GM12878 (cell line): ENCODE data around the gene OLR1. TPM values are rescaled to one million over a fixed set of nuclear protein-coding genes. Genes with fewer than 3 reads are reported as not detected.

Experiments used
- ATAC-seq: fragments of 200-7000 bp; cut with Tn5 transposase; 3 replicates; pipeline ENCODE4 v1.9.1; 2020; ENCODE audit warnings: mild to moderate bottlenecking, moderate library complexity
- BruUV-seq: library from RNA; stranded (reverse); fragments of 400-500 nt; replicated peaks from 2 replicates; lab custom pipeline; 2021; lab: Mats Ljungman, UMichigan
- CTCF ChIA-PET: fragments of 300-600 bp; sonication (Branson Sonifier 250); formaldehyde crosslinking; extraction: SDS; loops from one replicate; lab custom pipeline; 2021; ENCODE audit warnings: inconsistent platforms; lab: Yijun Ruan, JAX
- POLR2A ChIA-PET: fragments of 350-600 bp; formaldehyde crosslinking; extraction: SDS; loops from one replicate; lab custom pipeline; 2021; ENCODE audit warnings: inconsistent platforms; lab: Charles Lee
- RAD21 ChIA-PET: fragments of 300-600 bp; sonication (Branson Sonifier 250); formaldehyde crosslinking; loops from one replicate; lab custom pipeline; 2023; ENCODE audit warnings: antibody characterized with exemption; ENCODE audit not compliant: unreplicated experiment; lab: Charles Lee
- SMC1A ChIA-PET: fragments of 300-600 bp; sonication (Branson Sonifier 250); formaldehyde crosslinking; loops from one replicate; lab custom pipeline; 2023; ENCODE audit not compliant: unreplicated experiment, uncharacterized antibody; lab: Charles Lee
- DNase-seq: peaks from one replicate; pipeline ENCODE4 v3.0.0-alpha.2; 2011; ENCODE audit warnings: low read depth, low spot score
- FAIRE-seq: peaks from 3 replicates; lab custom pipeline; 2011; peaks lifted over from hg19 to GRCh38; lab: Jason Lieb, UNC
- H2AFZ ChIP-seq: 2 replicates; pipeline ENCODE4 v1.6.0; 2011; ENCODE audit warnings: low read depth, low read length, control low read depth; ENCODE audit not compliant: control insufficient read depth
- H3K27ac ChIP-seq: 2 replicates; pipeline ENCODE4 v1.5.1; 2011; ENCODE audit warnings: control low read depth; ENCODE audit not compliant: control insufficient read depth, insufficient read depth
- H3K27me3 ChIP-seq, 2 experiments: replicated peaks in 1 of 2; 2 replicates each; pipeline versions ENCODE4 v1.6.0 to v1.6.1; 2011; ENCODE audit warnings: low read length in 1 of 2; ENCODE audit not compliant: control insufficient read depth in 2 of 2, insufficient read depth in 2 of 2
- H3K36me3 ChIP-seq, 2 experiments: 2 replicates each; pipeline ENCODE4 v1.5.1; 2011; ENCODE audit warnings: low read length in 1 of 2; ENCODE audit not compliant: control insufficient read depth in 2 of 2, insufficient read depth in 2 of 2
- H3K4me1 ChIP-seq: 2 replicates; pipeline ENCODE4 v1.6.1; 2011; ENCODE audit warnings: mild to moderate bottlenecking, low read length, moderate library complexity, mixed read lengths; ENCODE audit not compliant: control insufficient read depth, insufficient read depth
- H3K4me2 ChIP-seq: 2 replicates; pipeline ENCODE4 v1.6.0; 2011; ENCODE audit warnings: control low read depth; ENCODE audit not compliant: control insufficient read depth, insufficient read depth
- H3K4me3 ChIP-seq: fragments of 200-600 bp; sonication (generic); 2 replicates; pipeline ENCODE4 v1.5.1; 2016
- H3K79me2 ChIP-seq: 2 replicates; pipeline ENCODE4 v1.6.0; 2011; ENCODE audit warnings: low read length; ENCODE audit not compliant: control insufficient read depth, insufficient read depth
- H3K9ac ChIP-seq: 2 replicates; pipeline ENCODE4 v1.8.0; 2011; ENCODE audit warnings: low read length, control low read depth, mixed read lengths; ENCODE audit not compliant: control insufficient read depth, insufficient read depth
- H3K9me3 ChIP-seq: replicated peaks from 3 replicates; pipeline ENCODE4 v1.5.1; 2011; ENCODE audit warnings: mild to moderate bottlenecking, low read length; ENCODE audit not compliant: control insufficient read depth, insufficient read depth
- H4K20me1 ChIP-seq: 2 replicates; pipeline ENCODE4 v1.6.0; 2011; ENCODE audit not compliant: control insufficient read depth, insufficient read depth
- CBFB ChIP-seq: IDR thresholded peaks from 2 replicates; pipeline ENCODE4 v1.6.1; 2016; ENCODE audit warnings: antibody characterized with exemption, low read depth
- DPF2 ChIP-seq: fragments of 450-650 bp; IDR thresholded peaks from 2 replicates; pipeline ENCODE4 v1.6.1; 2017; ENCODE audit warnings: mild to moderate bottlenecking
- RAD21 ChIP-seq: IDR thresholded peaks from 2 replicates; pipeline ENCODE4 v1.6.1; 2011; ENCODE audit warnings: mild to moderate bottlenecking, low read depth, low read length, moderate library complexity; ENCODE audit not compliant: insufficient read depth
- ZNF217 ChIP-seq: fragments of 450-650 bp; IDR thresholded peaks from 2 replicates; pipeline ENCODE4 v1.6.1; 2017; ENCODE audit warnings: antibody characterized with exemption, mild to moderate bottlenecking
- WGBS: methylation state at CpG from one replicate; pipeline ENCODE4 v1.1.6; 2016; ENCODE audit warnings: low lambda C conversion rate; ENCODE audit not compliant: insufficient replicate concordance, insufficient coverage; ENCODE audit errors: missing lambda C conversion rate; 5-methylcytosine and 5-hydroxymethylcytosine counted together
- in situ Hi-C: fragments of 300-500 bp; cut with MboI; formaldehyde crosslinking; loops from 9 replicates; pipeline ENCODE4 v1.14.3; 2018; ENCODE audit warnings: mixed read lengths
- intact Hi-C: fragments of 100-400 bp; cut with micrococcal nuclease; formaldehyde crosslinking; loops from one replicate; pipeline ENCODE4 v1.14.2; 2022; ENCODE audit not compliant: unreplicated experiment
- polyA plus RNA-seq, 11 experiments: library from polyadenylated mRNA; depleted of rRNA in 4 of 11; unstranded in 6 of 11; stranded (reverse) in 5 of 11; fragments of >200 nt; fragmentation: Nextera tagmentation in 4 of 11; fragmentation: Illumina TruSeq in 1 of 11; extraction: Ambion mirVana in 4 of 11; extraction: Trizol in 1 of 11; gene quantifications; 1 replicate in 1 of 11; 2 replicates in 10 of 11; pipeline versions ENCODE4 v1.2.1 to v1.2.3, GENCODE V29; 2011 to 2016; ENCODE audit warnings: inconsistent platforms in 2 of 11, missing spikeins in 2 of 11, low read depth in 1 of 11
- total RNA-seq, 4 experiments: library from RNA; depleted of rRNA in 3 of 4; stranded (reverse); fragments of >200 nt in 3 of 4; fragmentation: Illumina TruSeq in 1 of 4; extraction: Trizol in 1 of 4; gene quantifications; 2 replicates each; pipeline versions ENCODE4 v1.2.1 to v1.2.3, GENCODE V29; 2013 to 2021
- TF ChIP-seq, protein P1 (sequence below), 3 experiments: IDR thresholded peaks in 2 of 3; conservative IDR thresholded peaks in 1 of 3; 2 replicates each; pipeline ENCODE4 v1.5.1; 2011; ENCODE audit warnings: low read depth in 3 of 3, low read length in 3 of 3, mild to moderate bottlenecking in 3 of 3, control low read depth in 2 of 3, moderate library complexity in 2 of 3, inconsistent platforms in 1 of 3, mixed read lengths in 1 of 3; ENCODE audit not compliant: control insufficient read depth in 2 of 3, insufficient read depth in 1 of 3; ENCODE audit errors: extremely low read depth in 1 of 3

The OLR1 gene
- total and polyA plus RNA-seq, 10 of the 15 experiments (the other 5 are each of a cell fraction or from before 2014, with no cell fraction given), result 0.08 TPM; not detected in 9

DNA sequence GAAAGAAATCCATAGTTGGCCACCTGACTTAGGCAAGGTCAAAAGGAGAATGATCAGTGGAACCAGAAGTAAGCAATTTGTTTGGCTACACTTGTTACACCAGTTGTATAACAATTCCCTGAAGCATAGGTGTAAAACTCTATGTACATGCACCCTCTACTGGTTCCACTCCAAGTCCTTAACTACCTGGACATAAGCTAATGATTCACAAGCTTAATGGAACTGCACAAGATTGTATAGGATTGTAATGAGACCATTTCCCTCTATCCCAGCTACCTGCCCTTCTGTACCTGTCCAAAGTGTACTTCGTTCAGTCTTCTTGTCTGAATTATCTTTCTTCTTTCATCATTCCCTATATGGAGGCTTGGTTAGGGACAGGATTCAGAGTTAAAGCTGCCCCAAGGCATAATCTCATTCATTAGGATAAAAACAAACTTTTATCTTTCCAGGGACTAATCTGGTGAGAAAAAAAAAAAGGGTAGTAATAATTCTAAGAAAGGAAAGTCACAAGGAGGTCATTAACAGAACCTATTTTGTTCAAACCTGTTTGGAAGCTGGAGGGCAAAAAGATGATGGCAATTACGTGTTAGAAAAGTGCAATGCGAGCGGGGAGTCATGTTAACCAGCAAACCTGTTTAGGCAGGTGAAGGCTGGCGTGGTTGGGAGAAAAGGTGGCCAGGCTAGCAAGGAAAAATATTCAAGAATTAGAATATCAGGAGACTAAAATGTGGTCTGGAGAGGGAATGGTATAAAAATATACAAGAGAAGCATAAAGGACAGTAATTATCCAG is 4.1 kb upstream of the OLR1 start:
- H3K9me3 ChIP-seq, result no peaks in the 10 kb centered on the region
- intact Hi-C loops, result no loop called here
- no peak overlapping the region for H3K27ac ChIP-seq
- DNase-seq (no peak), FAIRE-seq (no peak)
- no TSS peak for BruUV-seq
- H3K79me2 ChIP-seq, result no peaks in the 10 kb centered on the region
- peaks cover 0 to 9% of the 10 kb centered on the region in 2 experiments; a peak in 2 of 4 replicates for H3K27me3 ChIP-seq
- RAD21 ChIA-PET, result no interaction called here
- H3K36me3 ChIP-seq, result no peaks in the 10 kb centered on the region
- SMC1A ChIA-PET, result interaction anchor here (1.4 kb wide), 1 partner anchor 16 kb away, joined by 3 read pairs; no protein-coding TSS in a partner anchor
- H3K9ac ChIP-seq, result no peak overlapping the region
- H3K4me2 ChIP-seq, result no peak overlapping the region
- no peak overlapping the region for H2AFZ ChIP-seq
- no peak overlapping the region for H3K4me3 ChIP-seq
- TF ChIP-seq ZNF217 (no peak), DPF2 (no peak), CBFB (no peak), RAD21 (no peak)
- TF ChIP-seq, protein P1, sequence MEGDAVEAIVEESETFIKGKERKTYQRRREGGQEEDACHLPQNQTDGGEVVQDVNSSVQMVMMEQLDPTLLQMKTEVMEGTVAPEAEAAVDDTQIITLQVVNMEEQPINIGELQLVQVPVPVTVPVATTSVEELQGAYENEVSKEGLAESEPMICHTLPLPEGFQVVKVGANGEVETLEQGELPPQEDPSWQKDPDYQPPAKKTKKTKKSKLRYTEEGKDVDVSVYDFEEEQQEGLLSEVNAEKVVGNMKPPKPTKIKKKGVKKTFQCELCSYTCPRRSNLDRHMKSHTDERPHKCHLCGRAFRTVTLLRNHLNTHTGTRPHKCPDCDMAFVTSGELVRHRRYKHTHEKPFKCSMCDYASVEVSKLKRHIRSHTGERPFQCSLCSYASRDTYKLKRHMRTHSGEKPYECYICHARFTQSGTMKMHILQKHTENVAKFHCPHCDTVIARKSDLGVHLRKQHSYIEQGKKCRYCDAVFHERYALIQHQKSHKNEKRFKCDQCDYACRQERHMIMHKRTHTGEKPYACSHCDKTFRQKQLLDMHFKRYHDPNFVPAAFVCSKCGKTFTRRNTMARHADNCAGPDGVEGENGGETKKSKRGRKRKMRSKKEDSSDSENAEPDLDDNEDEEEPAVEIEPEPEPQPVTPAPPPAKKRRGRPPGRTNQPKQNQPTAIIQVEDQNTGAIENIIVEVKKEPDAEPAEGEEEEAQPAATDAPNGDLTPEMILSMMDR (IDR thresholded peaks at IDR 0.05 in 2 of 3, conservative IDR thresholded peaks at IDR 0.05 in 1 of 3; ENCODE audit: control insufficient read depth in 2 of 3, extremely low read depth in 1 of 3, insufficient read depth in 1 of 3, low read depth in 3 of 3, low read length in 3 of 3), result no peak
- TF ChIP-seq, all 136 proteins: peak for 0
- CTCF ChIA-PET, result interaction anchor here (1.0 to 2.5 kb wide), 2 partner anchors 22 to 23 kb away, joined by 3 to 7 read pairs; no protein-coding TSS in a partner anchor
- Histone ChIP-seq H3K4me1 (no peaks in the 10 kb centered on the region), H4K20me1 (no peaks in the 10 kb centered on the region)
- POLR2A ChIA-PET, result no interaction called here
- in situ Hi-C loops, result no loop called here
- 30% methylated on average over 5 of the region's 5 CpGs for WGBS
- ATAC-seq, result no peak
